Keratinocyte (primary cell): ENCODE measurements around the gene RAE1.

ENCODE experiments used
- EZH2 ChIP-seq: IDR thresholded peaks from one replicate; pipeline ENCODE4 v1.6.1; 2012; ENCODE audit warnings: inconsistent platforms, mild to moderate bottlenecking, low read length, moderate library complexity
- TF ChIP-seq, protein P1 (sequence below), 3 experiments: IDR thresholded peaks in 1 of 3; conservative IDR thresholded peaks in 1 of 3; optimal IDR thresholded peaks in 1 of 3; 2 replicates in 2 of 3; 3 replicates in 1 of 3; pipeline versions ENCODE3 to v1.5.1; 2011; ENCODE audit warnings: low read length in 3 of 3, mild to moderate bottlenecking in 3 of 3, moderate library complexity in 2 of 3, control low read depth in 1 of 3, inconsistent platforms in 1 of 3; ENCODE audit not compliant: insufficient read depth in 2 of 3; ENCODE audit errors: extremely low read depth in 1 of 3

DNA sequence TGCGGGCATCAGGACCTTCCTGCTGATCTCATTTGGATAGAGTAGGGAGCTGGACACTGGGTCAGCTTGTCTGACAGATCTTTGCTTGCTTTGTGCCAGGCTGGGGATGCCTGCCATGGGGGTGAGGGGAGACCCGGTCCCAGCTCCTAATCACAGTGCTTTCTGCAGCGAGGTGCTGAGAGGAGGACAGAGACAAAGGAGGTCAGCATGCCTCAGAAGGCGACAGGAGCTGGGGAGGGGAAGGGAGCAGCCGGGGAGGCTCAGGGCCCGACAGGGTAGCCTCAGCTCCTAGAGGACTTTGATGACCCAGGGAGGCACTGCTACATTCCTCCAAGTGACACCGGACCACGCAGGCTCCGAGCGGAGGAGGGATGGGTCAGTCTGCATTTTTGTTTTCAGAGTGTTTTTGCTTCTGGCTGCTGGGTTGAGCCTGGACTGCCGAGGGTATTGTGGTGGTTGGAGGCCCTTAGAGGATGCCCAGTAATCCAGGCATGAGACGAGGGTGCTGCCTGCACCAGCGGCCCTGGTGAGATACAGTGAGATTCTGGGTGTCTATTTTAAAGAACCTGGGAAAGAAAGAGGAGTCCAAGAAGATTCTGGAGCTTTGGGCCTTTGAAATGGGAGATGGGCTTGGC is 48.0 kb downstream of the RAE1 start:
- TF ChIP-seq, protein P1, sequence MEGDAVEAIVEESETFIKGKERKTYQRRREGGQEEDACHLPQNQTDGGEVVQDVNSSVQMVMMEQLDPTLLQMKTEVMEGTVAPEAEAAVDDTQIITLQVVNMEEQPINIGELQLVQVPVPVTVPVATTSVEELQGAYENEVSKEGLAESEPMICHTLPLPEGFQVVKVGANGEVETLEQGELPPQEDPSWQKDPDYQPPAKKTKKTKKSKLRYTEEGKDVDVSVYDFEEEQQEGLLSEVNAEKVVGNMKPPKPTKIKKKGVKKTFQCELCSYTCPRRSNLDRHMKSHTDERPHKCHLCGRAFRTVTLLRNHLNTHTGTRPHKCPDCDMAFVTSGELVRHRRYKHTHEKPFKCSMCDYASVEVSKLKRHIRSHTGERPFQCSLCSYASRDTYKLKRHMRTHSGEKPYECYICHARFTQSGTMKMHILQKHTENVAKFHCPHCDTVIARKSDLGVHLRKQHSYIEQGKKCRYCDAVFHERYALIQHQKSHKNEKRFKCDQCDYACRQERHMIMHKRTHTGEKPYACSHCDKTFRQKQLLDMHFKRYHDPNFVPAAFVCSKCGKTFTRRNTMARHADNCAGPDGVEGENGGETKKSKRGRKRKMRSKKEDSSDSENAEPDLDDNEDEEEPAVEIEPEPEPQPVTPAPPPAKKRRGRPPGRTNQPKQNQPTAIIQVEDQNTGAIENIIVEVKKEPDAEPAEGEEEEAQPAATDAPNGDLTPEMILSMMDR (optimal IDR thresholded peaks at IDR 0.05 in 1 of 3, IDR thresholded peaks at IDR 0.05 in 1 of 3, conservative IDR thresholded peaks at IDR 0.05 in 1 of 3; ENCODE audit: extremely low read depth in 1 of 3, insufficient read depth in 2 of 3, low read length in 3 of 3), result no peak
- TF ChIP-seq EZH2, result no peak
